GM12878 (cell line): ENCODE results near the gene GDI2.

ENCODE experiments used
- EP300 ChIP-seq, 2 experiments: fragments of 150-350 bp in 1 of 2; IDR thresholded peaks; 2 replicates each; pipeline ENCODE4 v1.6.1; 2011 to 2012; ENCODE audit warnings: low read depth in 2 of 2, low read length in 2 of 2, borderline replicate concordance in 1 of 2, improper control_type of control experiment in 1 of 2, inconsistent platforms in 1 of 2; ENCODE audit not compliant: control insufficient read depth in 1 of 2
- GABPA ChIP-seq: IDR thresholded peaks from 2 replicates; pipeline ENCODE4 v1.6.1; 2014; ENCODE audit warnings: antibody characterized with exemption, low read depth, mild to moderate bottlenecking, inconsistent platforms
- HDGF ChIP-seq: fragments of 450-650 bp; IDR thresholded peaks from 2 replicates; pipeline ENCODE4 v1.6.1; 2016; ENCODE audit warnings: antibody characterized with exemption
- POLR2A ChIP-seq: IDR thresholded peaks from 2 replicates; pipeline ENCODE4 v1.6.1; 2011; ENCODE audit warnings: low read depth, mild to moderate bottlenecking, low read length
- SP1 ChIP-seq: IDR thresholded peaks from one replicate; pipeline ENCODE4 v1.6.1; 2011; ENCODE audit warnings: low read depth, low read length
- TF ChIP-seq, protein P1 (sequence below): fragments of 450-650 bp; IDR thresholded peaks from 2 replicates; pipeline ENCODE4 v1.6.1; 2016; ENCODE audit warnings: mild to moderate bottlenecking
- TF ChIP-seq, protein P2 (sequence below), 3 experiments: IDR thresholded peaks in 2 of 3; conservative IDR thresholded peaks in 1 of 3; 2 replicates each; pipeline ENCODE4 v1.5.1; 2011; ENCODE audit warnings: low read depth in 3 of 3, low read length in 3 of 3, mild to moderate bottlenecking in 3 of 3, control low read depth in 2 of 3, moderate library complexity in 2 of 3, inconsistent platforms in 1 of 3, mixed read lengths in 1 of 3; ENCODE audit not compliant: control insufficient read depth in 2 of 3, insufficient read depth in 1 of 3; ENCODE audit errors: extremely low read depth in 1 of 3

DNA sequence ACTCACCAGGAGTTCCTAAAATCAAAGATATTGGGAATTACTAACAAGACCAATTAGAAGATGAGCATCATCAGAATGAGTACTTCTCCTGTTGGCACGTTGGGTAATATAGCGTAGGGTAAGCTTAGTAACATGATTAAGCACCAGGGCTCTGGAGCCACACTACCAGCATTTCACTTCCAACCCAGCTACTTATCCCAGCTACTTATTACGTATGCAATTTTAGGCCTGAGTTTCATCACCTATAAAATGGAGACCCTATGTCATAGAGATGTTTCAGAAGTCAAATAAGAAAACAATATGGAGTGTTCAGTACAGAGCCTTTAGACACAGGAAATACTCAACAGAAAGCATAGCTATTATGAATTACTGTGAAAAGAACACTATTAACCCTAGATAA is 19.0 kb downstream of the GDI2 start:
- no peak for TF ChIP-seq POLR2A
- TF ChIP-seq, protein P1, sequence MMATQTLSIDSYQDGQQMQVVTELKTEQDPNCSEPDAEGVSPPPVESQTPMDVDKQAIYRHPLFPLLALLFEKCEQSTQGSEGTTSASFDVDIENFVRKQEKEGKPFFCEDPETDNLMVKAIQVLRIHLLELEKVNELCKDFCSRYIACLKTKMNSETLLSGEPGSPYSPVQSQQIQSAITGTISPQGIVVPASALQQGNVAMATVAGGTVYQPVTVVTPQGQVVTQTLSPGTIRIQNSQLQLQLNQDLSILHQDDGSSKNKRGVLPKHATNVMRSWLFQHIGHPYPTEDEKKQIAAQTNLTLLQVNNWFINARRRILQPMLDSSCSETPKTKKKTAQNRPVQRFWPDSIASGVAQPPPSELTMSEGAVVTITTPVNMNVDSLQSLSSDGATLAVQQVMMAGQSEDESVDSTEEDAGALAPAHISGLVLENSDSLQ, result no peak
- TF ChIP-seq GABPA, result no peak
- TF ChIP-seq, protein P2, sequence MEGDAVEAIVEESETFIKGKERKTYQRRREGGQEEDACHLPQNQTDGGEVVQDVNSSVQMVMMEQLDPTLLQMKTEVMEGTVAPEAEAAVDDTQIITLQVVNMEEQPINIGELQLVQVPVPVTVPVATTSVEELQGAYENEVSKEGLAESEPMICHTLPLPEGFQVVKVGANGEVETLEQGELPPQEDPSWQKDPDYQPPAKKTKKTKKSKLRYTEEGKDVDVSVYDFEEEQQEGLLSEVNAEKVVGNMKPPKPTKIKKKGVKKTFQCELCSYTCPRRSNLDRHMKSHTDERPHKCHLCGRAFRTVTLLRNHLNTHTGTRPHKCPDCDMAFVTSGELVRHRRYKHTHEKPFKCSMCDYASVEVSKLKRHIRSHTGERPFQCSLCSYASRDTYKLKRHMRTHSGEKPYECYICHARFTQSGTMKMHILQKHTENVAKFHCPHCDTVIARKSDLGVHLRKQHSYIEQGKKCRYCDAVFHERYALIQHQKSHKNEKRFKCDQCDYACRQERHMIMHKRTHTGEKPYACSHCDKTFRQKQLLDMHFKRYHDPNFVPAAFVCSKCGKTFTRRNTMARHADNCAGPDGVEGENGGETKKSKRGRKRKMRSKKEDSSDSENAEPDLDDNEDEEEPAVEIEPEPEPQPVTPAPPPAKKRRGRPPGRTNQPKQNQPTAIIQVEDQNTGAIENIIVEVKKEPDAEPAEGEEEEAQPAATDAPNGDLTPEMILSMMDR (IDR thresholded peaks at IDR 0.05 in 2 of 3, conservative IDR thresholded peaks at IDR 0.05 in 1 of 3; ENCODE audit: control insufficient read depth in 2 of 3, extremely low read depth in 1 of 3, insufficient read depth in 1 of 3, low read depth in 3 of 3, low read length in 3 of 3), result no peak
- no peak for TF ChIP-seq HDGF
- no peak for TF ChIP-seq SP1
- TF ChIP-seq EP300 (IDR thresholded peaks at IDR 0.05; ENCODE audit: borderline replicate concordance in 1 of 2, control insufficient read depth in 1 of 2, low read depth in 2 of 2, low read length in 2 of 2), result no peak
